Endodermal cell (in vitro differentiated cells): ENCODE results near the gene LEP. TPM values are rescaled to one million over a fixed set of nuclear protein-coding genes. Genes with fewer than 3 reads are reported as not detected.

Experiments used
- DNase-seq: peaks from one replicate; pipeline ENCODE4 v3.0.0-alpha.2; 2017
- H3K27ac ChIP-seq: 2 replicates; pipeline ENCODE4 v1.5.1; 2013; ENCODE audit warnings: mild to moderate bottlenecking, low read depth, low read length, moderate library complexity
- H3K27me3 ChIP-seq: 2 replicates; pipeline ENCODE4 v1.6.1; 2013; ENCODE audit warnings: mild to moderate bottlenecking, low read length, moderate library complexity; ENCODE audit not compliant: insufficient read depth, control insufficient read depth, poor library complexity, severe bottlenecking
- H3K36me3 ChIP-seq: 2 replicates; pipeline ENCODE4 v1.7.0; 2013; ENCODE audit warnings: mild to moderate bottlenecking, low read length, moderate library complexity; ENCODE audit not compliant: control insufficient read depth, insufficient read depth
- H3K4me1 ChIP-seq: one replicate; pipeline ENCODE4 v1.7.0; 2013; ENCODE audit warnings: low read length; ENCODE audit not compliant: control insufficient read depth, insufficient read depth
- H3K4me3 ChIP-seq: 2 replicates; pipeline ENCODE4 v1.5.1; 2013; ENCODE audit warnings: mild to moderate bottlenecking, low read length, moderate library complexity
- H3K9ac ChIP-seq: 2 replicates; pipeline ENCODE4 v1.6.1; 2013; ENCODE audit warnings: mild to moderate bottlenecking, low read length, moderate library complexity; ENCODE audit not compliant: poor library complexity, severe bottlenecking; ENCODE audit errors: extremely low read depth
- H3K9me3 ChIP-seq: 2 replicates; pipeline ENCODE4 v1.6.1; 2013; ENCODE audit warnings: mild to moderate bottlenecking, low read length, moderate library complexity; ENCODE audit not compliant: control insufficient read depth
- H3K27ac Mint-ChIP-seq: 2 replicates; pipeline ENCODE4 v1.8.0; 2020; ENCODE audit warnings: mixed read lengths
- H3K27me3 Mint-ChIP-seq: 2 replicates; pipeline ENCODE4 v1.8.0; 2021; ENCODE audit warnings: mild to moderate bottlenecking, mixed read lengths; ENCODE audit not compliant: insufficient read depth
- H3K36me3 Mint-ChIP-seq: 2 replicates; pipeline ENCODE4 v1.8.0; 2020; ENCODE audit warnings: low read depth, mixed read lengths
- H3K4me1 Mint-ChIP-seq: 2 replicates; pipeline ENCODE4 v1.8.0; 2020; ENCODE audit warnings: mixed read lengths
- H3K4me3 Mint-ChIP-seq: 2 replicates; pipeline ENCODE4 v1.8.0; 2020; ENCODE audit warnings: mild to moderate bottlenecking, moderate library complexity, mixed read lengths
- H3K9me3 Mint-ChIP-seq: 2 replicates; pipeline ENCODE4 v1.8.0; 2020; ENCODE audit warnings: mild to moderate bottlenecking, mixed read lengths
- CTCF ChIP-seq: fragments of 200-600 bp; sonication (generic); conservative IDR thresholded peaks from 2 replicates; pipeline ENCODE4 v1.5.0; 2021; ENCODE audit warnings: antibody characterized with exemption, mild to moderate bottlenecking
- WGBS, 2 experiments: methylation state at CpG; one replicate each; pipeline versions ENCODE4 v1.1.5 to v1.1.7; 2013; ENCODE audit warnings: missing lambda C conversion rate in 2 of 2, mixed read lengths in 1 of 2; ENCODE audit not compliant: insufficient coverage in 1 of 2, insufficient read length in 1 of 2; 5-methylcytosine and 5-hydroxymethylcytosine counted together
- total RNA-seq, 2 donors: library from RNA; stranded (reverse); fragmentation: NEBNext Ultra II Directional in 1 of 2; extraction: Animal tissue kit (Norgen Biotek cat#: 25700) in 1 of 2; gene quantifications; 2 replicates in 1 of 2; 3 replicates in 1 of 2; pipeline ENCODE4 v1.2.1, GENCODE V29; 2021

Gene LEP
- total RNA-seq, 2 donors from 2014 or later, result not detected

GRCh38 chr7:128242661-128243060 is 1.6 kb downstream of the LEP start:
- no peak overlapping the region for H3K27ac ChIP-seq
- peaks cover 26% of the 10 kb centered on the region for H3K9me3 ChIP-seq
- no peaks in the 10 kb centered on the region for H3K27me3 ChIP-seq
- Mint-ChIP-seq H3K36me3 (no peaks in the 10 kb centered on the region), H3K27ac (no peak overlapping the region), H3K4me3 (no peak overlapping the region), H3K4me1 (no peaks in the 10 kb centered on the region), H3K9me3 (peaks cover 29% of the 10 kb centered on the region), H3K27me3 (peaks cover 30% of the 10 kb centered on the region)
- no peak for DNase-seq
- no peak for TF ChIP-seq CTCF
- H3K9ac ChIP-seq, result no peak overlapping the region
- WGBS, 2 experiments, result 92 to 98% methylated on average over 6 to 11 of the region's 11 CpGs
- H3K4me3 ChIP-seq, result no peak overlapping the region
- H3K4me1 ChIP-seq, result no peaks in the 10 kb centered on the region
- H3K36me3 ChIP-seq, result no peaks in the 10 kb centered on the region

GRCh38 chr7:128243273-128243672 is 2.2 kb downstream of the LEP start:
- Mint-ChIP-seq H3K9me3 (peaks cover 26% of the 10 kb centered on the region), H3K27ac (no peak overlapping the region), H3K36me3 (no peaks in the 10 kb centered on the region), H3K27me3 (peaks cover 28% of the 10 kb centered on the region), H3K4me1 (no peaks in the 10 kb centered on the region), H3K4me3 (no peak overlapping the region)
- WGBS, 2 experiments, result 90 to 91% methylated on average over 6 to 7 of the region's 7 CpGs
- H3K4me1 ChIP-seq, result no peaks in the 10 kb centered on the region
- H3K9me3 ChIP-seq, result peaks cover 20% of the 10 kb centered on the region
- H3K9ac ChIP-seq, result no peak overlapping the region
- no peak overlapping the region for H3K27ac ChIP-seq
- no peaks in the 10 kb centered on the region for H3K36me3 ChIP-seq
- no peaks in the 10 kb centered on the region for H3K27me3 ChIP-seq
- no peak overlapping the region for H3K4me3 ChIP-seq
- no peak for TF ChIP-seq CTCF
- DNase-seq, result no peak

GRCh38 chr7:128244861-128245260 is 3.8 kb downstream of the LEP start:
- no peak overlapping the region for H3K9ac ChIP-seq
- Mint-ChIP-seq H3K36me3 (no peaks in the 10 kb centered on the region), H3K4me1 (no peaks in the 10 kb centered on the region), H3K9me3 (peaks cover 10% of the 10 kb centered on the region), H3K4me3 (no peak overlapping the region), H3K27ac (no peak overlapping the region), H3K27me3 (peaks cover 34% of the 10 kb centered on the region)
- no peaks in the 10 kb centered on the region for H3K27me3 ChIP-seq
- peaks cover 7% of the 10 kb centered on the region for H3K9me3 ChIP-seq
- no peak for DNase-seq
- WGBS, 2 experiments, result 90 to 100% methylated on average over 1 to 3 of the region's 3 CpGs
- H3K27ac ChIP-seq, result no peak overlapping the region
- TF ChIP-seq CTCF, result no peak
- H3K4me3 ChIP-seq, result no peak overlapping the region
- no peaks in the 10 kb centered on the region for H3K4me1 ChIP-seq
- no peaks in the 10 kb centered on the region for H3K36me3 ChIP-seq
